HL-60 (cell line): ENCODE measurements around the gene ANKRD55.

Experiments used
- DNase-seq, 2 experiments: peaks; one replicate each; pipeline ENCODE4 v3.0.0-alpha.2; 2010 to 2020; ENCODE audit warnings: low read depth in 1 of 2, low spot score in 1 of 2
- H3K27ac ChIP-seq: fragments of 250-450 bp; sonication (Bioruptor Pico); replicated peaks from 2 replicates; pipeline ENCODE4 v1.5.1; 2020; ENCODE audit warnings: mild to moderate bottlenecking, moderate library complexity
- H3K27me3 ChIP-seq: fragments of 250-450 bp; sonication (Bioruptor Pico); 2 replicates; pipeline ENCODE4 v1.5.1; 2021; ENCODE audit warnings: mild to moderate bottlenecking, moderate library complexity; ENCODE audit not compliant: insufficient read depth, poor library complexity, severe bottlenecking
- H3K4me3 ChIP-seq: replicated peaks from 2 replicates; pipeline ENCODE4 v1.5.1; 2011; ENCODE audit warnings: mild to moderate bottlenecking, control low read depth, low read length; ENCODE audit not compliant: insufficient read depth
- CTCF ChIP-seq: IDR thresholded peaks from one replicate; pipeline ENCODE4 v1.5.1; 2011; ENCODE audit warnings: low read length, control low read depth, inconsistent platforms; ENCODE audit not compliant: insufficient read depth
- GABPA ChIP-seq: IDR thresholded peaks from 2 replicates; pipeline ENCODE4 v1.6.1; 2012; ENCODE audit warnings: low read depth
- POLR2AphosphoS5 ChIP-seq: IDR thresholded peaks from 2 replicates; pipeline ENCODE4 v1.6.1; 2012; ENCODE audit warnings: low read depth
- REST ChIP-seq: IDR thresholded peaks from 2 replicates; pipeline ENCODE4 v1.6.1; 2012; ENCODE audit warnings: low read depth; ENCODE audit not compliant: insufficient replicate concordance
- SPI1 ChIP-seq: IDR thresholded peaks from 2 replicates; pipeline ENCODE4 v1.6.1; 2012; ENCODE audit warnings: low read depth, mild to moderate bottlenecking, borderline replicate concordance

ANKRD55 gene

GRCh38 chr5:56050551-56051255, 182.4 kb downstream of the ANKRD55 start:
- no peak for TF ChIP-seq SPI1
- no peak for TF ChIP-seq CTCF
- no peak for TF ChIP-seq REST
- no peak for TF ChIP-seq GABPA
- no peak for TF ChIP-seq POLR2AphosphoS5
- DNase-seq = no peak
- Histone ChIP-seq H3K4me3 (no peak overlapping the region), H3K27ac (peak overlapping the region; percentile 21; the same call in 1 of the 2 replicates), H3K27me3 (no peaks in the 10 kb centered on the region)
